ENCODE results near the gene TLR9.
A peak's percentile ranks its signal among the peaks of the same experiment; 100 is the strongest.

Gene TLR9

DNA sequence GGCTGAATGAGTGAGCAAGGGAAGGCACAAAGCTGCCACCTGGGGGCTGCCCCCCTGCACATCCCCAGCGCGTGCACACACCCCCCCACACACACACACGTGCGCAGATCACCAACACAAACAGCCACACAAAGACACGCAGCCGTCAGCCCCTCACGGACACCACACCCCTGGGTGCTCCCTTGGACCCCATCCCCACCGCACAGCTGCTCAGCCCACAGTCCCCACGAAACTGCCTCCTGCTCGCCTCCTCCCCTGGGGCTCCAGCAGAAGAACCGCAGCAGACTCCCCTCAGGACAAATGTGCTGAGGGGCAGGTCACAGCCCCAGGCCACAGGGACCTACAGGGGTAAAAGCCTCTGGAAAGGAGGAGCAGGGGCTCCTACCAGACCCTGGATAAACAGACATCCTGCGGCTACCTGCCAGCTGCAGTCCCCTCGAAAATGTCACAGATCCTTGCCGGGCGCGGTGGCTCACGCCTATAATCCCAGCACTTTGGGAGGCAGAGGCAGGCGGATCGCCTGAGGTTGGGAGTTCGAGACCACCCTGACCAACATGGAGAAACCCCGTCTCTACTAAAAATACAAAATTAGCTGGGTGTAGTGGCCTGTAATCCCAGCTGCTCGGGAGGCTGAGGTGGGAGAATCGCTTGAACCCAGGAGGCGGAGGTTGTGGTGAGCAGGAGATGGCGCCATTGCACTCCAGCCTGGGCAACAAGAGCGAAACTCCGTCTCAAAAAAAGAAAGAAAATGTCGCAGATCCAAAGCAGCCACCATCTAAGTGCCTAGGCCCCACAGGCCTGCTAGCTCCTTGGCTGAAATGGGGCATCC, 7.0 kb upstream of the TLR9 start:
- TF ChIP-seq, protein P1, sequence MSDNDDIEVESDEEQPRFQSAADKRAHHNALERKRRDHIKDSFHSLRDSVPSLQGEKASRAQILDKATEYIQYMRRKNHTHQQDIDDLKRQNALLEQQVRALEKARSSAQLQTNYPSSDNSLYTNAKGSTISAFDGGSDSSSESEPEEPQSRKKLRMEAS (IDR thresholded peaks at IDR 0.05; ENCODE audit: low read depth, low read length): no peak
- peak; percentile 25 for TF ChIP-seq CTCF (IDR thresholded peaks at IDR 0.05; ENCODE audit: low read depth, low read length)
- peak; percentile 61 for DNase-seq (ENCODE audit: low read depth)

GRCh38 chr3:52231502-52232278, 6.2 kb upstream of the TLR9 start:
- no peak overlapping the region for H3K4me3 ChIP-seq (ENCODE audit: low read depth, low read length)
- DNase-seq (ENCODE audit: low read depth): peak; percentile 72
- TF ChIP-seq, protein P1 (IDR thresholded peaks at IDR 0.05; ENCODE audit: low read depth, low read length): no peak
- TF ChIP-seq POLR2A (IDR thresholded peaks at IDR 0.05; ENCODE audit: extremely low read depth, insufficient read length): no peak
- no peak for TF ChIP-seq MYC (IDR thresholded peaks at IDR 0.05; ENCODE audit: low read depth, low read length)
- TF ChIP-seq CTCF (IDR thresholded peaks at IDR 0.05; ENCODE audit: low read depth, low read length): peak; percentile 86

More for the DNA sequence above, 7.0 kb upstream of the TLR9 start:
- H3K4me3 ChIP-seq (ENCODE audit: low read depth, low read length): no peak overlapping the region

DNA sequence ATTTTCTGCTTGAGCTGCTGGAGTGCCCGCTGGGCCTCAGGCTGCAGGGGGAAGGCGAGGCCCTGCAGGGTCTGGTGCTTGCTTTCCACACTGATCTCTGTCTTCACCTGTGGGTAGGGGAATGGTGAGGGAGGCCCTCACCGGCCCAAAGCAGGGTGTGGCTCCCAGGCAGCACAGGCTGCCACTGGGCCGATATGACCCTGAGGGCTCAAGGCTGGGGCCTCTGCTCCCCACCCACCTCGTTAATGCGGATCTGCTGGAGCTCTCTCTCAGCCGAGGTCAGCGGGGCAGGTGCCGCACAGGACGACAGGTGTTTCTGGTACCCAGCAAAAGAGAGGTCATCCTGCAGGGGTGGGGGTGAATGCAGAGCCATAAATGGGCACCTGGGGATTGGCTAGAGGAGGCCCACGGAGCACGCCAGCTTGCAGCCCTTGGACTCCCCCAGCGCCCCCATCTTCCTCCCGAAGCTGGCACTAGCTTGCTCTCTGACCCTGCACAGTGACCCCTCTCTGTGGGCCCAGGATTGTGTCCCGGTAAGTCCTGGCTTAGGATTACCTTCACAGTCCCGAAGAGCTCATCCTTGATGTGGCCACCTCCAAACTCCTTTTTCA, 5.5 kb upstream of the TLR9 start:
- H3K4me3 ChIP-seq (ENCODE audit: low read depth, low read length): no peak overlapping the region
- TF ChIP-seq, protein P1 (IDR thresholded peaks at IDR 0.05; ENCODE audit: low read depth, low read length): no peak
- DNase-seq (ENCODE audit: low read depth): no peak

- H3K4me3 ChIP-seq (ENCODE audit: low read depth, low read length): no peak overlapping the region
- TF ChIP-seq POLR2A (IDR thresholded peaks at IDR 0.05; ENCODE audit: extremely low read depth, insufficient read length) (no peak), MYC (IDR thresholded peaks at IDR 0.05; ENCODE audit: low read depth, low read length) (no peak), CTCF (IDR thresholded peaks at IDR 0.05; ENCODE audit: low read depth, low read length) (no peak)
- TF ChIP-seq, protein P1 (IDR thresholded peaks at IDR 0.05; ENCODE audit: low read depth, low read length): no peak
- DNase-seq (ENCODE audit: low read depth): no peak
These were observed 5.0 kb upstream of the TLR9 start for GRCh38 chr3:52230461-52230860.

DNA sequence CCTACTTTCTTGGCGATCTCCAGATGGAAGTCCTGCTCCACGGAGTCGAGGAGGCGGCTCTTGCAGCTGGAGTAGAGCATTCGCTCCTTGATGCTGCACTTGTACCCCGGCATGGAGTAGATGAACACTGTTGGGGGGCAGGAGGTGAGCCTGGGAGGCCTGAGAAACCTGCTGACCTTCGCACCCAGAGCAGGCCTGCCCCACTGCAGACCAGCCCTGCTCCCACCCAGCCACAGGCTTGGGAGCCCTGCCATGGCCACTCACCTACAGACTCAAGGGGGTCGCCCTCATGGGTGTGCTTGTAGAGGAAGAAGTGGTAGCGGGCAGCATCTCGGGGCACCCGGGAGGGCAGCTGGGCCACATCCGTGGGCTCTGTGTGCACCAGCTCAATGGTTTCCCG, 4.2 kb upstream of the TLR9 start:
- no peak overlapping the region for H3K4me3 ChIP-seq (ENCODE audit: low read depth, low read length)
- DNase-seq (ENCODE audit: low read depth): no peak
- TF ChIP-seq POLR2A (IDR thresholded peaks at IDR 0.05; ENCODE audit: extremely low read depth, insufficient read length) (no peak), MYC (IDR thresholded peaks at IDR 0.05; ENCODE audit: low read depth, low read length) (no peak), CTCF (IDR thresholded peaks at IDR 0.05; ENCODE audit: low read depth, low read length) (no peak)
- TF ChIP-seq, protein P1 (IDR thresholded peaks at IDR 0.05; ENCODE audit: low read depth, low read length): no peak
